Heart left ventricle (tissue), 16 donors: ENCODE results near the gene KRT10. TPM values are rescaled to one million over a fixed set of nuclear protein-coding genes. Genes with fewer than 3 reads are reported as not detected.

Source experiments
- ATAC-seq, 4 donors: fragments of 200-7000 bp; cut with Tn5 transposase; one replicate each; pipeline ENCODE4 v1.9.1; 2020 to 2022; ENCODE audit warnings: moderate library complexity in 4 of 4, mild to moderate bottlenecking in 3 of 4, moderate number of reproducible peaks in 1 of 4
- DNase-seq, 5 donors: peaks; one replicate each; pipeline ENCODE4 v3.0.0-alpha.2; 2020
- H3K27ac ChIP-seq, 12 donors: fragments of 200-600 bp; sonication (generic) in 4 of 12; one replicate each; pipeline versions ENCODE4 v1.5.0 to v1.8.0; 2016 to 2022; ENCODE audit warnings: mild to moderate bottlenecking in 2 of 12
- H3K27me3 ChIP-seq, 9 donors: fragments of 200-600 bp; sonication (generic) in 2 of 9; one replicate each; pipeline versions ENCODE4 v1.5.1 to v1.8.0; 2016 to 2022; ENCODE audit warnings: mild to moderate bottlenecking in 3 of 9
- H3K36me3 ChIP-seq, 9 donors: fragments of 200-600 bp; sonication (generic) in 2 of 9; one replicate each; pipeline versions ENCODE4 v1.5.0 to v1.8.0; 2018 to 2022; ENCODE audit warnings: mild to moderate bottlenecking in 2 of 9
- H3K4me1 ChIP-seq, 12 donors: fragments of 200-600 bp; sonication (generic) in 4 of 12; one replicate each; pipeline versions ENCODE4 v1.5.0 to v1.8.0; 2016 to 2022; ENCODE audit warnings: mild to moderate bottlenecking in 3 of 12
- H3K4me3 ChIP-seq, 12 donors: fragments of 200-600 bp; sonication (generic) in 4 of 12; one replicate each; pipeline versions ENCODE4 v1.5.0 to v1.8.0; 2017 to 2022; ENCODE audit warnings: mild to moderate bottlenecking in 9 of 12, moderate library complexity in 4 of 12
- H3K9me3 ChIP-seq, 12 donors: fragments of 200-600 bp; sonication (generic) in 4 of 12; one replicate each; pipeline versions ENCODE4 v1.5.0 to v1.8.0; 2016 to 2022; ENCODE audit warnings: mild to moderate bottlenecking in 1 of 12
- POLR2A ChIP-seq, 2 donors: fragments of 450-650 bp; IDR thresholded peaks; one replicate each; pipeline ENCODE4 v1.6.1; 2017; ENCODE audit warnings: antibody characterized with exemption in 2 of 2, mild to moderate bottlenecking in 2 of 2, moderate library complexity in 2 of 2
- WGBS, 4 donors: extraction: QIAGEN DNeasy Blood & Tissue Kit in 2 of 4; methylation state at CpG; one replicate each; pipeline versions ENCODE4 v1.1.5 to v1.1.7; 2013 to 2018; 5-methylcytosine and 5-hydroxymethylcytosine counted together
- intact Hi-C, 10 donors: fragments of 100-400 bp; cut with DNase I; formaldehyde crosslinking; loops; one replicate each; pipeline versions ENCODE4 v1.11.1 to v1.14.2; 2022
- polyA plus RNA-seq, 2 donors: library from polyadenylated mRNA; stranded (reverse); fragments of 200-250 nt; gene quantifications; one replicate each; pipeline ENCODE4 v1.2.3, GENCODE V29; 2013
- total RNA-seq, 9 donors: library from RNA; depleted of rRNA in 2 of 9; stranded (reverse); fragments of >200 nt in 2 of 9; fragmentation: NEBNext Ultra II Directional in 3 of 9; extraction: Animal tissue kit (Norgen Biotek cat#: 25700) in 3 of 9; gene quantifications; one replicate each; pipeline versions ENCODE4 v1.1.0 to v1.2.4, GENCODE V29; 2016 to 2023
- TF ChIP-seq, protein P1 (sequence below), 12 donors: fragments of 200-600 bp; sonication (generic) in 4 of 12; IDR thresholded peaks; one replicate each; pipeline versions ENCODE4 v1.5.0 to v1.8.0; 2018 to 2022; ENCODE audit warnings: antibody characterized with exemption in 12 of 12, mild to moderate bottlenecking in 5 of 12
- donor health status: ischemic (EF 13 %, LVEDD 7.1; RV severe dilation, severe dysfunction).
- donor health status: healthy with polysubstance abuse.
- donor health status: DM: no; HTN: yes; CAD: no.
- donor health status: DM: no; HTN: no; CAD: no.
- donor health status: ischemic (EF 25% LVEDD 6.9; RV normal size, moderate dysfunction).
- donor health status: ischemic (EF 25% LVEDD 5.7; RV mildly dilated, moderate dysfunction).
- donor health status: healthy.
- donor health status: DM: yes; HTN: yes; CAD: no.
- donor health status: ischemic (EF 35%, LVEDD 5.7; RV mildly dilated, moderate dysfunction).
- donor health status: nonischemic (EF 11% LVEDD 7.7; RV severe dilation, severe dysfunction).
- donor health status: DM: yes; HTN: yes; CAD: no.
- donor health status: PGD.
- donor health status: ischemic (EF 29% LVEDD 5.4; RV normal size, mild dysfunction).
- donor health status: nonischemic (EF 23%, LVEDD 6.1; RV moderate dilation, normal function).

KRT10 gene
- total and polyA plus RNA-seq, 11 donors: 17.6 to 81.9 (median 50.1) TPM

DNA sequence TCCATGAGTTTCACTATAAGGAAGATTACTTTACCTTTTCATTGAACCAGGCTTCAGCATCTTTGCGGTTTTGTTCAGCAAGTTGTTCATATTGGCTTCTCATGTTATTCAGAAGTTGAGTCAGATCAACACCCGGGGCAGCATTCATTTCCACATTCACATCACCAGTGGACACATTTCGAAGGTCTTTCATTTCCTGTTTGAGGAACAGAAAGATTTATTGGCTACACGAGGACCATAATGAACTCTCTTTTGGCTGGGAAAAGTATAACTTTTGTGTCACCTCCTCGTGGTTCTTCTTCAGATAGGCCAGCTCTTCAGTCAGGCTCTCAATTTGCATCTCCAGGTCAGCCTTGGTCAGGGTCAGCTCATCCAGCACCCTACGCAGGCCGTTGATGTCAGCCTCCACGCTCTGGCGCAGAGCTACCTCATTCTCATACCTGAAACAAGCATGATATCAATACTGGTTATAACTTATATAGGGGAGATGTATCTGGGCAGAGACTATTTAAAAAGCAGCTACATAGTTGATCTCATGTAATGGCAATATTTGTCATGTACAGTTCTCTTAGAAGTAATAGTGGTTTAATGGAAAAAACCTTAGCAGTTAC is 2.1 kb downstream of the KRT10 start:
- ATAC-seq: no peak
- Histone ChIP-seq H3K4me3 (peak overlapping the region in 2 of 12 donors; percentile 61 to 65), H3K9me3 (no peaks in the 10 kb centered on the region), H3K4me1 (peaks cover 0 to 31% (median 14%) of the 10 kb centered on the region in 12 donors), H3K36me3 (peaks cover 0 to 20% (median 9%) of the 10 kb centered on the region in 9 donors), H3K27ac (peak overlapping the region; percentile 82 to 97 (median 93)), H3K27me3 (no peaks in the 10 kb centered on the region)
- no peak for TF ChIP-seq POLR2A (IDR thresholded peaks at IDR 0.05)
- TF ChIP-seq, protein P1, sequence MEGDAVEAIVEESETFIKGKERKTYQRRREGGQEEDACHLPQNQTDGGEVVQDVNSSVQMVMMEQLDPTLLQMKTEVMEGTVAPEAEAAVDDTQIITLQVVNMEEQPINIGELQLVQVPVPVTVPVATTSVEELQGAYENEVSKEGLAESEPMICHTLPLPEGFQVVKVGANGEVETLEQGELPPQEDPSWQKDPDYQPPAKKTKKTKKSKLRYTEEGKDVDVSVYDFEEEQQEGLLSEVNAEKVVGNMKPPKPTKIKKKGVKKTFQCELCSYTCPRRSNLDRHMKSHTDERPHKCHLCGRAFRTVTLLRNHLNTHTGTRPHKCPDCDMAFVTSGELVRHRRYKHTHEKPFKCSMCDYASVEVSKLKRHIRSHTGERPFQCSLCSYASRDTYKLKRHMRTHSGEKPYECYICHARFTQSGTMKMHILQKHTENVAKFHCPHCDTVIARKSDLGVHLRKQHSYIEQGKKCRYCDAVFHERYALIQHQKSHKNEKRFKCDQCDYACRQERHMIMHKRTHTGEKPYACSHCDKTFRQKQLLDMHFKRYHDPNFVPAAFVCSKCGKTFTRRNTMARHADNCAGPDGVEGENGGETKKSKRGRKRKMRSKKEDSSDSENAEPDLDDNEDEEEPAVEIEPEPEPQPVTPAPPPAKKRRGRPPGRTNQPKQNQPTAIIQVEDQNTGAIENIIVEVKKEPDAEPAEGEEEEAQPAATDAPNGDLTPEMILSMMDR (IDR thresholded peaks at IDR 0.05): no peak
- intact Hi-C loops: no loop called here
- WGBS, 4 donors: 85 to 95% (median 86%) methylated on average over 9 of the region's 9 CpGs
- no peak for DNase-seq

DNA sequence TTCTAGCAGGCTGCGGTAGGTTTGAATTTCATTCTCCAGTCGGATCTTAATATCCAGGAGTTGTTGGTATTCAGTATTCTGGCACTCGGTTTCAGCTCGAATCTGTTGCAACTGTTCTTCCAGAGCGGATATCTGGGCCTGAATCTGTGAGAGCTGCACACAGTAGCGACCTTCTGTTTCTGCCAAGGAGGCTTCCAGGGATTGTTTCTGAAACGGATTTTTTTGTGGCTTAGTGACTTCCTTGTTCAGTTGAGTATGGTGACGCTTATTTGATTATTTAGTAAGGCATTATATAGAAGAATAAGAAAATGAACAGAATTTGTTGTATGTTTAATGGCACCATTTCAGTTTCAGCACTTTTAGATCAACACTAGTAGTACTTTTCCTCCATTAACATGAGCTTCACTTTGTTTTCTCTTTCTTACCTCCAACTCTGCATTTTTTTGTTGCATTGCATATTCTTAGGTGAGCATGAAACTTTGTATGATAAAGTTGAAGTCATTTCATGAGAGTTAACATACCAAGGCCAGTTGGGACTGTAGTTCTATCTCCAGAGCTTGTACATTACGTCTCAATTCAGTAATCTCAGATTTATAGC is 2.8 kb downstream of the KRT10 start:
- peaks cover 0 to 31% (median 14%) of the 10 kb centered on the region in 12 donors for H3K4me1 ChIP-seq
- no peaks in the 10 kb centered on the region for H3K9me3 ChIP-seq
- H3K36me3 ChIP-seq: peaks cover 0 to 20% (median 9%) of the 10 kb centered on the region in 9 donors
- WGBS, 4 donors: 42 to 47% (median 45%) methylated on average over 9 of the region's 9 CpGs
- DNase-seq (peak in 2 of 5 donors; percentile 24 to 48), ATAC-seq (peak; percentile 46 to 78 (median 66))
- intact Hi-C loops: loop anchor here in 1 of 10 donors (10.0 kb wide), 1 partner anchor 85 kb away; no protein-coding TSS in a partner anchor
- H3K27ac ChIP-seq: peak overlapping the region; percentile 82 to 97 (median 93)
- peak overlapping the region in 11 of 12 donors; percentile 52 to 95 (median 67) for H3K4me3 ChIP-seq
- TF ChIP-seq POLR2A (IDR thresholded peaks at IDR 0.05): no peak
- TF ChIP-seq, protein P1 (IDR thresholded peaks at IDR 0.05): no peak
- H3K27me3 ChIP-seq: no peaks in the 10 kb centered on the region

DNA sequence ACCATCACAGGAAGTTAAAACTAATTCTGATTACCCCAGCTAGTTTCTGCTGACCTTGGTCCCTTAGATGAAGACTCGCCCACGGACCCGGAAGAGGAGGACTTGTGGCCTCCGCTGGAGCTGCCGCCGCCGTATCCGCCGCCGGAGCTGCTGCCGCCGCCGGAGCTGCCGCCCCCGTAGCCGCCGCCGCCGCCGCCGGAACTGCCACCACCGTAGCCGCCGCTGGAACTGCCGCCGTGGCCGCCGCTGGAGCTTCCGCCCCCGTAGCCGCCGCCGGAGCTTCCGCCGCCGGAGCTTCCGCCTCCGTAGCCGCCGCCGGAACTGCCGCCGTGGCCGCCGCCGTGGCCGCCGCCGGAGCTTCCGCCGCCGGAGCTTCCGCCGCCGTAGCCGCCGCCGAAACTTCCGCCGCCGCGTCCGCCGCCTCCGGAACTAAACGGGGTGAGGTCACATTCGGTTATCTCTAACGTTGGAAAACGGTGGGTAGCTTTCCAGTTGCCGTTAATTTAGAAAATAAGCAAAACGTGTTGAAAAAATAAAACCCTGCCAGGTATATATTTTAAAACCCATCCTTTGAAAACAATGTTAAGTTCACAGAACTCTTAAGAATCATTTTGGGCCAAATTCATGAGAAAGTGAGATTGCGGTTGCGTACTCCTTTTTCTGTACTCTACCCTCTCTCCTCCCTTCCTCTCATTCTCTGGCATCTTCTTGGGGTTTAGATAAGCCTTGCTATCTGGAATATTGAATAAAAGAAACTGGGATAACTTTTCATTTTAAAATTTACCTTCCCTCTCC is 3.5 kb downstream of the KRT10 start:
- peaks cover 0 to 20% (median 9%) of the 10 kb centered on the region in 9 donors for H3K36me3 ChIP-seq
- TF ChIP-seq, protein P1 (IDR thresholded peaks at IDR 0.05): no peak
- peak in 1 of 2 donors; percentile 71 for TF ChIP-seq POLR2A (IDR thresholded peaks at IDR 0.05)
- intact Hi-C loops: loop anchor here in 1 of 10 donors (10.0 kb wide), 1 partner anchor 86 kb away; no protein-coding TSS in a partner anchor
- DNase-seq (peak; percentile 83 to 92 (median 85)), ATAC-seq (peak; percentile 85 to 96 (median 92))
- no peaks in the 10 kb centered on the region for H3K27me3 ChIP-seq
- peaks cover 0 to 31% (median 14%) of the 10 kb centered on the region in 12 donors for H3K4me1 ChIP-seq
- peak overlapping the region; percentile 82 to 97 (median 93) for H3K27ac ChIP-seq
- 1% methylated on average over 47 to 73 of the region's 73 CpGs for WGBS, 4 donors
- H3K4me3 ChIP-seq: peak overlapping the region; percentile 52 to 95 (median 66)
- no peaks in the 10 kb centered on the region for H3K9me3 ChIP-seq
